Measurements from ENCODE around the gene OR51A2. TPM values are rescaled to one million over a fixed set of nuclear protein-coding genes. Genes with fewer than 3 reads are reported as not detected.

Gene OR51A2
- total and polyA plus RNA-seq, 2 experiments from 2014 or later = not detected

- Histone ChIP-seq H3K27ac (ENCODE audit: low read depth) (no peak overlapping the region), H3K4me1 (ENCODE audit: insufficient read depth) (no peaks in the 10 kb centered on the region), H4K20me1 (replicated peaks; ENCODE audit: insufficient read depth) (no peaks in the 10 kb centered on the region), H3K79me2 (replicated peaks; ENCODE audit: insufficient read depth) (no peaks in the 10 kb centered on the region), H3F3A (replicated peaks; ENCODE audit: low read depth) (no peaks in the 10 kb centered on the region), H3K36me3 (ENCODE audit: insufficient read depth) (no peaks in the 10 kb centered on the region), H3K9me2 (ENCODE audit: insufficient read depth) (no peaks in the 10 kb centered on the region; the same call in 1 of the 2 replicates), H3K27me3 (ENCODE audit: insufficient read depth) (no peaks in the 10 kb centered on the region), H2AFZ (no peak overlapping the region), H3K4me3 (no peak overlapping the region), H3K4me2 (no peak overlapping the region)
- H3K27me3 Mint-ChIP-seq (ENCODE audit: insufficient read depth, low read depth, poor library complexity) = peaks cover 1% of the 10 kb centered on the region
- H3K9me3 Mint-ChIP-seq = no peaks in the 10 kb centered on the region
- no peak overlapping the region for H3K27ac Mint-ChIP-seq
- DNase-seq (ENCODE audit: low spot score) = no peak
- no peak overlapping the region for H3K4me3 Mint-ChIP-seq
- TF ChIP-seq JUNB (IDR thresholded peaks at IDR 0.05; ENCODE audit: unreplicated experiment) (no peak), ETS1 (IDR thresholded peaks at IDR 0.05) (no peak), EZH2phosphoT487 (IDR thresholded peaks at IDR 0.05; ENCODE audit: unreplicated experiment) (no peak), STAT1 (IDR thresholded peaks at IDR 0.05; ENCODE audit: unreplicated experiment) (no peak), ZNF114 (CRISPR knock-in tag; IDR thresholded peaks at IDR 0.05) (no peak), ZNF462 (CRISPR knock-in tag; IDR thresholded peaks at IDR 0.05) (no peak), CREB1 (CRISPR knock-in tag; IDR thresholded peaks at IDR 0.05; ENCODE audit: low read depth) (no peak), CTCF (conservative IDR thresholded peaks at IDR 0.05; ENCODE audit: low read depth in 2 of 2) (no peak)
- no peaks in the 10 kb centered on the region for H3K4me1 Mint-ChIP-seq
- no peak for ATAC-seq
- H3K36me3 Mint-ChIP-seq (ENCODE audit: low read depth) = no peaks in the 10 kb centered on the region
These were observed 33.2 kb downstream of the OR51A2 start for GRCh38 chr11:4922304-4922703.
